ENCODE data around the gene FNIP2. TPM values are rescaled to one million over a fixed set of nuclear protein-coding genes. Genes with fewer than 3 reads are reported as not detected.
"Not testable (repeated sequence)": the region's sequence is repeated elsewhere in the genome, so short reads cannot be mapped to it uniquely, and the experiment has no call there.

FNIP2 gene
- total and polyA plus RNA-seq, 12 donors: 8.5 to 89.7 (median 47.0) TPM

DNA sequence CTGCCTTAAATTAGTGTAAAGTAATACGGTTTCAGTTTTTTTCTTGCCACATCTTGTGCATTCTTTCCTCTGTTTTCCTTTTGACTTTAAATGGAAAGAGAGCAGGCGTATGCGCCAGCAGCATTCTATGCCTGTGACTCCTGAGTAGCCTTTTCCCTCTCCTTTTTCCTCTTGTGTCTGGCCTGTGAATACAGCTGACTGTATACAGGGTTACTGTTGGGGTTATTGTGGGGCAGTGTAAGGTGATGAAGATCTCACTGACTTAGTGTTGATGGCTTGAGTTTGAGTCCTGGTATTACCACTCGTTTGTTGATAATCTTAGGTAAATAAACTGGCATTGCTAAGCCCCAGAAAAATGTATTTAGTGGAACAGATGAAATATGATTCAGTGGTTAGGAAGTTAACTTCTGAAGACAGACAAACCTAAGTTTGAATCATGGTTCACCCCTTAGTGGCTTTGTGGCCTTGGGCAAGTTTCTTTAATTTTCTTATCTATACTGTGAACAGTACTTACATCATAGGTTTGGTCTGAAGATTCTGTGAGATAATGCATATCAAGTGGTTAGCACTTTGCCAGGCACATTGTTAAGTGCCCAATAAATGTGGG lies 105.1 kb downstream of the FNIP2 start:
- Histone ChIP-seq H3K4me1 (peaks cover 0 to 43% (median 15%) of the 10 kb centered on the region in 9 donors), H3K4me3 (no peak overlapping the region), H3K27ac (no peak overlapping the region), H3K27me3 (no peaks in the 10 kb centered on the region), H3K36me3 (peaks cover 0 to 99% (median 39%) of the 10 kb centered on the region in 9 donors), H3K9me3 (no peaks in the 10 kb centered on the region)
- peak in 1 of 8 donors; percentile 7 for ATAC-seq
- 82 to 84% methylated on average over 4 of the region's 4 CpGs for WGBS, 2 donors
- TF ChIP-seq CTCF (IDR thresholded peaks at IDR 0.05): no peak
- intact Hi-C loops (cut with DNase I): loop anchor here in 1 of 10 donors (10.0 kb wide), 1 partner anchor 231 kb away; the partner anchor contains the start of gene RAPGEF2
- DNase-seq: no peak

- Histone ChIP-seq H3K27ac (no peak overlapping the region), H3K36me3 (peaks cover 0 to 99% (median 36%) of the 10 kb centered on the region in 9 donors), H3K27me3 (no peaks in the 10 kb centered on the region), H3K4me1 (peaks cover 0 to 42% (median 14%) of the 10 kb centered on the region in 9 donors), H3K4me3 (no peak overlapping the region), H3K9me3 (no peaks in the 10 kb centered on the region)
- WGBS, 2 donors: 96% methylated on average over 4 of the region's 4 CpGs
- intact Hi-C loops (cut with DNase I): loop anchor here in 1 of 10 donors (10.0 kb wide), 1 partner anchor 230 kb away; the partner anchor contains the start of gene RAPGEF2
- ATAC-seq (no peak), DNase-seq (no peak)
- TF ChIP-seq CTCF (IDR thresholded peaks at IDR 0.05): no peak
These were observed 106.2 kb downstream of the FNIP2 start for GRCh38 chr4:158875026-158875425.

- Histone ChIP-seq H3K27ac (no peak overlapping the region), H3K9me3 (no peaks in the 10 kb centered on the region), H3K4me1 (peaks cover 0 to 38% (median 11%) of the 10 kb centered on the region in 9 donors), H3K4me3 (no peak overlapping the region), H3K36me3 (peaks cover 0 to 99% (median 36%) of the 10 kb centered on the region in 9 donors), H3K27me3 (no peaks in the 10 kb centered on the region)
- DNase-seq (no peak), ATAC-seq (no peak)
- TF ChIP-seq CTCF (IDR thresholded peaks at IDR 0.05): no peak
- 87 to 89% methylated on average over 1 of the region's 1 CpG for WGBS, 2 donors
- intact Hi-C loops (cut with DNase I): loop anchor here in 1 of 10 donors (10.0 kb wide), 1 partner anchor 229 kb away; the partner anchor contains the start of gene RAPGEF2
These were observed 106.6 kb downstream of the FNIP2 start for GRCh38 chr4:158875455-158875854.

- intact Hi-C loops (cut with DNase I): loop anchor here in 1 of 10 donors (10.0 kb wide), 1 partner anchor 228 kb away; the partner anchor contains the start of gene RAPGEF2
- no peak overlapping the region for H3K27ac ChIP-seq
- no peak for TF ChIP-seq CTCF (IDR thresholded peaks at IDR 0.05)
- no peak overlapping the region for H3K4me3 ChIP-seq
- H3K36me3 ChIP-seq: peaks cover 0 to 90% (median 32%) of the 10 kb centered on the region in 9 donors
- peaks cover 0 to 26% (median 6%) of the 10 kb centered on the region in 9 donors for H3K4me1 ChIP-seq
- ATAC-seq: no peak
- WGBS, 2 donors: 63 to 72% methylated on average over 4 of the region's 4 CpGs
- no peaks in the 10 kb centered on the region for H3K27me3 ChIP-seq
- DNase-seq: no peak
- H3K9me3 ChIP-seq: no peaks in the 10 kb centered on the region
These were observed 108.2 kb downstream of the FNIP2 start for GRCh38 chr4:158877069-158877468.

DNA sequence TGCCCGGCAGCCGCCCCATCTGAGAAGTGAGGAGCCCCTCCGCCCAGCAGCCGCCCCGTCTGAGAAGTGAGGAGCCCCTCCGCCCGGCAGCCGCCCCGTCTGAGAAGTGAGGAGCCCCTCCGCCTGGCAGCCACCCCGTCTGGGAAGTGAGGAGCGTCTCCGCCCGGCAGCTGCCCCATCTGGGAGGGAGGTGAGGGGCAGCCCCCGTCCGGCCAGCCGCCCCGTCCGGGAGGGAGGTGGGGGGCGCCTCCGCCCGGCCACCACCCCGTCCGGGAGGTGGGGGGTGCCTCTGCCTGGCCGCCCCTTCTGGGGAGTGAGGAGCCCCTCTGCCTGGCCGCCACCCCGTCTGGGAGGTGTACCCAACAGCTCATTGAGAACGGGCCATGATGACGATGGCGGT lies 113.3 kb downstream of the FNIP2 start:
- H3K27me3 ChIP-seq; DNase-seq; intact Hi-C loops (cut with DNase I); H3K4me3 ChIP-seq; H3K27ac ChIP-seq; H3K9me3 ChIP-seq; ATAC-seq: not testable (repeated sequence)
- H3K4me1 ChIP-seq: peaks cover 0 to 17% (median 7%) of the 10 kb centered on the region in 9 donors
- 97 to 98% methylated on average over 21 to 26 of the region's 30 CpGs for WGBS, 2 donors
- peaks cover 0 to 68% (median 25%) of the 10 kb centered on the region in 9 donors for H3K36me3 ChIP-seq

Measured in heart right ventricle (tissue), 16 donors.